GM18867 (cell line): ENCODE data around the gene CYP2R1.
"Not testable (repeated sequence)": the region's sequence is repeated elsewhere in the genome, so short reads cannot be mapped to it uniquely, and the experiment has no call there.

ENCODE experiments used
- ATAC-seq: cut with Tn5 transposase; IDR thresholded peaks from one replicate; pipeline ENCODE4 v1.9.1; 2021; ENCODE audit warnings: mild to moderate bottlenecking, moderate library complexity; ENCODE audit not compliant: unreplicated experiment

Gene CYP2R1

DNA sequence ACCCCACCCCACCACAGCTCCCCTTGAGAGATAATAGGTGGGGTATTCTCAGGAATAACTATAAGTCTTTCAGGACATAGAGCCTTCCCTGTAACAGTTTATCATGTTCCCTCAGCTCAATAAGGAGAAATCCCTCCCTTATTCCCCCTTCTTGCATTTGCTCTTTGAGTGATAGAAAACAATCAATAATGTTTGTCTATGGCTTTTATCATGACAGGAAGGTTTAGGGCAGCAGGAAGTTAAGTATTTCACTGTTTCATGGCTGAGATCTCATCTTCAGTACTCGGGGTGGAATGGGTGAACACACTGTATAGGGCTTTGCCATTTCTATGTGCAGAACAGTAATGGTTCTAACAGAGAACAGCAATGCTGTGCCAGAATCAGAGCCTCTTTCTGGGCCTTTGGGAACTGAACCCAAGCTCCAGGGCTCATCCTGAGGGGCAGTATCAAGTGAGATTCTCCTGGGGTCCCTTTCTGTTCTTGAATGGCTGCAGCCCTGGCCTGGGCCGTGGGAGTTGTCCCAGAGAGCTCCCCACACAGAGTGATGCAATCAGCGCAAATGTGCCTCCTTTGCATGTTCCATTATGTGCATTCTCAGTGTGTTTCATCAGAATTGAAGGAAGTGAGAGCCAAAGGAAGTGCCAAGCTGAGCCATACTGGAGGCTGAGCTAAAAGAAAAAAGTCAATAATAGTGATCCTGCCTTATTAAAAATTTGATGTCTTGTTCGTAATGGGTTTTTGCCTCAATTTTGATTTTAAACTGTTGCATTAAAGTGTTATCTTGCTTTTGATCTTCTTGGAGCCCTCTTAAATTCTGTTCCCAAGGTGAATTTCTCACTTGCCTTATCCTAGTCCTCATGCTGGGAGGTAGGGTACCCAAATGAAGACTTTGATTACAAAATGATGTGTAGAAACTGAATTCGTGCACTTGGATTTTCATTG lies 2.9 kb upstream of the CYP2R1 start:
- no peak for ATAC-seq

DNA sequence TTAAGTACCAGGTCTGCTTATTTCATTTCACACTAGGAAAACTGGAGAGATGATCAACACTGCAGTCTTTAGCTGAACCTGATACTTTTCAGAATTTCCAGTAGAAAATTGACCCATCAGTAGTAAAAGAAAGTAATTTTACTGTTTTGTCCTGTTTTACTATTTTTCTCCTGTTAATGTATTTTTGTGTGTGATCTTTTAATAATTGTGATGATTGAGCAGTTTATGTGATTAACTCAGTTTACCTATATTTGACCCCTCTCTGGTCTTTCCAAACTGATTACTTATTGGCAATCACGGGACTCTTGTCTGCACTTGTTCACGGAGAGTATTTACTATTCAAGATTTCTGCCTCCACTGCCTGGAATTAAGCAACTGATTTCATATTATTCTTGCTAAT lies 546 bp upstream of the CYP2R1 start:
- no peak for ATAC-seq

DNA sequence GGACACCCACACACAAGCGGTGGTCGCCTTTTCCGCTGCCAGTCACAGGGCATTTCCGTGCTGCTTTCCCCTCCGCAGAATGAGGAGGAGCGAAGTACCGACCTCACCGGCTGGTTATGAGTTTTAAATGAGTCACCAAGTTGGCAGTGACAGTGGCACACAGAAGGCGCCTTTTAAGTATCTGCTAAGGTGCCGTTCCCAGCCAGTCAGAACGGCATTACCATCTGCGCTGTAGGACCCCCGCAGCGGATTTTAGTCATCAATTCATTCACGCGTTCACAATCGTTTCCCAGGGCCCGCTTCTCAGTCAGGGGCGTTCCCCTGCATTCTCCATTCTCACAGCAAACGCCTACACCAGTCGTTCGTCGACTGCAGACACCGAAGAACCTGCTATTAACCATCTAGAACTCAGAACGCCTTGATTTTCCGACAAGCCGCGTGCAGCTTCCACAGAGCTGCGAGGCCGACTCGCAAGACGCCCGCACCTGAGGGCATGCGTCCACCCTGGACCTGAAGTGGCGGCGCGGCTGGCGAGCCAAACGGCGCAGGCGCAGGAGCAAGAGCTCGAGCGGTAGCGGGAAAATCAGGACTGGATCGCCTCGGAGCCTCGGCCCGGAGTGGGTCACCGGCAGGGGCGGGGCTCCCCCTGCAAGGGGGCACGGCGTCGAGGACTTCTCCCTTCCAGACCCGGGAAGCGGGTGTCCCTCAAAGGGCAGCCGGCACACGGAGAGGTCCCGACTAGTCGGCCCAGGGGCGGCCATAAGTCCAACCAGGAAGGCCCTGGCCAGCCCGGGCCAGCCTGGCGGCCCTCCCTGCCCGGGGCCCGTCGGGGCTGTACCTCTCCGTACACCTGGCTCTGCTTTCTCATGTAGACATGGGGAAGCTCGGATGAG lies 642 bp downstream of the CYP2R1 start:
- peak; percentile 54 for ATAC-seq

DNA sequence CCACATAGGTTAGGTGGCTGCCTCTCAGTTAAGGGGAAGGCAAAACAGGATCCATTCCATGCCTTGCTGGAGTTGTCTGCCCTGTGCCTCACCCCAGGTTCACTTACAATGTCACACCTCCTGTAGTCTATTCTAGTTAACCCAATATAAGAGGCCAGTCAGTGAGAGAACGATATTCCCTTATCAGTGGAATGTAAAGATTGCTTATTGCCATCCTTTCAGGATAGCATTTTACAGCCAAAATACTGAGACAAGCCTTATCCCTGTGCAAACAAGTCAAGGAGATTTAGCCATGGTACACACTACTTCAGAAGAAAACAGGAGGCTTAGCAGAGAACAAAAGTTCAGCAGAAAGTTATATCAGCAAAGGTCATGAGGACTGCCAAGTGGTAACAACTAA lies 5.5 kb downstream of the CYP2R1 start:
- ATAC-seq: no peak

DNA sequence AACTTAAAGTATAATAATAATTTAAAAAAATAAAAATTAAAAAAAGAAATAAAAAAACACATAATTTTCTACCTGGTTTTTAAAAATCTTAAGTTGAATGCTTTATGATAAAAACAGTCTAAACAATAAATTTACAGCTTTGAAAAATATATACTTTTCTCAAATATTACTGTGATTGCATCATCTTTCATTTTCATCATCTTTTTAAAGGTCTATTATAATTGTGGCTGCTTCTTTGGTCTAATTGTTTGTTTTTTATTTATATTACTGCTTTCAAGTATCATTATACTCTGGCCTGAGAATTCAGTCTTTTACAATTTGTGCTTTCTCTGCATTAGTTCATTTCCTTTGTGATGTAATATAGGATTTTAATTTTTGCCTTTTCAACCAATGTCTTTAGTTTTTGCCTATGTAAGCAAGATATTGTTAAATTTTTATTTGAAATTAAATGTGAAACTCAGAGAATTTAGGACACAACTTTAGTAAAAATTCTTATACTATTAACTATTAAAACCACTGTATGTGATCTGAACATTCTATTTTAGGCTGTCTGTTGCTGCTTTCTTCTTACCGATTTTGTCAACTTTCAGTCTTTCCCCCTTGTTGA lies 7.3 kb downstream of the CYP2R1 start:
- no peak for ATAC-seq

DNA sequence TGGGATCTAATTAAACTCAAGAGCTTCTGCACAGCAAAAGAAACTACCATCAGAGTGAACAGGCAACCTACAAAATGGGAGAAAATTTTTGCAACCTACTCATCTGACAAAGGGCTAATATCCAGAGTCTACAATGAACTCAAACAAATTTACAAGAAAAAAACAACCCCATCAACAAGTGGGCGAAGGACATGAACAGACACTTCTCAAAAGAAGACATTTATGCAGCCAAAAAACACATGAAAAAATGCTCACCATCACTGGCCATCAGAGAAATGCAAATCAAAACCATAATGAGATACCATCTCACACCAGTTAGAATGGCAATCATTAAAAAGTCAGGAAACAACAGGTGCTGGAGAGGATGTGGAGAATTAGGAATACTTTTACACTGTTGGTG lies 8.3 kb downstream of the CYP2R1 start:
- not testable (repeated sequence) for ATAC-seq

DNA sequence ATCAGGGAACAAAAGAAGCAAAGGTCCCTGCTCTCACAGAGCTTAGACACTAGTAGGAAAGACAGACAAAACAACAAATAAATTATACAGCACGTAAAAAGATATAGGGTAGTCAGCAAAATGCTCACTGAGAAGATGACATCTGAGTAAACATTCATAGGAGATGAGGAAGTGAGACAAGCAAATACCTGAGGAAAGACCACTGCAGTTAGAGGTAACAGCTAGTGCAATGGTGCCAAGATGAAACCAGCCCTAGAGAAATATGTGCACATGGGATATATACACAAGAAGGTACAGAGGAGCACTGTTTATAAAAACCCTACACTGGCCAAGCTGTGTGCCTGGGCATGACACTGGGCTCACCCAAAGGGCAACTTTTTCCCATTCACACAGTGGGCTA lies 9.8 kb downstream of the CYP2R1 start:
- no peak for ATAC-seq

DNA sequence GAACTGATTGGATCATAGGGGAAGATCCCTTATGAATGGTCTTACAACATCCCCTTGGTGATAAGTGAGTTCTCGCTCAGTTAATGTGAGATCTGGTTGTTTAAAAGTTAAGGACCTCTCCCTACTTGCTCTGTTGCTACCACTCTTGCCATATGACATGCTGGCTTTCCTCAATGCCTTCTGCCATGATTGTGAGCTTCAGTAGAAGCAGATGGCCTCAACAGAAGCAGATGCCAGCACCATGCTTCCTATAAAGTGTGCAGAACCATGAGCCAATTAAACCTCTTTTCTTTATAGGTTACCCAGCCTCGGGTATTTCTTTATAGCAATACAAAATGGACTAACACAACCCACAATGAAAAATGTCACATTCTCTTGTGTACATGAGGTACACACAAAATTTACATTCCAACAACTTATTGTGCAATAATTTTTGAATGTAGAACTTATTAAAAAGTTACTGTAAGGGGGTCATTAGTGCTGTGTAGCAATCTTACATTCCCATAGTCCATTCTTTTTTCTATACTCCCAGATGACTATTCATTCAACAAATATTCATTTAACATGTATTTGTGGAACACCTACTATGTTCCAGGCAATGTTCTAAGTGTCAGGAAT lies 10.3 kb downstream of the CYP2R1 start:
- ATAC-seq: no peak

DNA sequence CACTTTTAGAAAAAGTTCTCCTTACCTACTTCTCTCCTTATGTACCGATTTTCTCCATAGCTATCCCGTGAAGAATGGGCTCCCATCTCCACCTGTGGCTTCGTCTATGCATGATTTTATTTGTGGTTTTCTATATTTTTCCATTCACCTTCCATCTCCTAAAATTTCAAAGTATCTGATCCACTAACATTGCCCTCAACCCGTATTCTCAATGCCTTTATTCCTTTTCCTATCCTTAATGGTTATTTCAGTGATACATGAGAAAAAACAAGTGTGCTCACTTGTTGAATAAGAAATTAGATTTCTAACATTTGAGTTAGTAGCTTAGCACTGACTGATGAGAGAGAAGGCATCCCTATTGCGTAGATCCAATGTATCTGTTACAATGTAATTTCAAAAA lies 16.9 kb downstream of the CYP2R1 start:
- no peak for ATAC-seq

DNA sequence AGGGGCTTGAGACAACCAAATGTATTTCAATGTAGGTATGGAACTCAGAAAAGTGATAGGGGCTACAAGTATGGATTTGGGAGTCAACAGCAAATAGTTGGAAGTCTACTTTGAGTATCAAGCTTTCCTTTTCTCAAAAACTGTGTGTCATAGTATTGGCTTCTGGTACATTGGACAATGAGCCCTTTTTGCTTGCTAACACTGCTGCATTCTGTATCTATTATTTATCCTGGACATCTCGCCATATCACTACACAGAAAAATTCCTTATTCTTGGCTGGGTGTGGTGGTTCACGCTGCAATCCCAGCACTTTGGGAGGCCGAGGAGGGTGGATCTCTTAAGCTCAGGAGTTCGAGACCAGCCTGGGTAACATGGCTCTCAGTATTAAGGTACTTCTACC lies 18.4 kb downstream of the CYP2R1 start:
- no peak for ATAC-seq

DNA sequence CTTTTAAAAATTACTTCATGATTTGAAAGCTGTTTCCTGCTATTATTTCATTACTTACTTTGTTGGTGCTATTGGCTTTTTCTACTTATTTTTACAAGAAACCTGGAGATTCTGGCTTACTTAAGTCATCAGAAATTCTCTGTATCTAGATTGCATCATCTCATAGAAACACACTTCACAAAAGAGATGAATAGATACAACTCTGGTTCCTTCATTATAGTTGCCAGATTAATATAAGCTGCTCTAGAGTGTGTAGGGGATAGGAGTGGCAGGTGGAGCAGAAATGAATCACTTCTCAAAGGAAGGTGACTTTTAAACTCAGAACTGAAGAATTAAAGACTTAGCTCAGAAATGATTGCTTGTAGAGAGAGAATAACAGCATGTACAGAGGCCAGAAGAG lies 20.0 kb downstream of the CYP2R1 start:
- ATAC-seq: no peak

DNA sequence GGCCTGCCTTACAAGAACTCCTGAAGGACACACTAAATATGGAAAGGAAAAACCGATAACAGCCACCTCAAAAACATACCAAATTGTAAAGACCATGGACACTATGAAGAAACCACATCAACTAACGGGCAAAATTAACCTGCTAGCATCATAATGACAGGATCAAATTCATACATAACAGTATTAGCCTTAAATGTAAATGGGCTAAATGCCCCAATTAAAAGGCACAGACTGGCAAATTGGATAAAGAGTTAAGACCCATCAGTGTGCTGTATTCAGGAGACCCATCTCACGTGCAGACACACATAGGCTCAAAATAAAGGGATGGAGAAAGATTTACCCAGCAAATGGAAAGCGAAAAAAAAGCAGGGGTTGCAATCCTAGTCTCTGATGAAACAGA lies 28.3 kb downstream of the CYP2R1 start:
- not testable (repeated sequence) for ATAC-seq

DNA sequence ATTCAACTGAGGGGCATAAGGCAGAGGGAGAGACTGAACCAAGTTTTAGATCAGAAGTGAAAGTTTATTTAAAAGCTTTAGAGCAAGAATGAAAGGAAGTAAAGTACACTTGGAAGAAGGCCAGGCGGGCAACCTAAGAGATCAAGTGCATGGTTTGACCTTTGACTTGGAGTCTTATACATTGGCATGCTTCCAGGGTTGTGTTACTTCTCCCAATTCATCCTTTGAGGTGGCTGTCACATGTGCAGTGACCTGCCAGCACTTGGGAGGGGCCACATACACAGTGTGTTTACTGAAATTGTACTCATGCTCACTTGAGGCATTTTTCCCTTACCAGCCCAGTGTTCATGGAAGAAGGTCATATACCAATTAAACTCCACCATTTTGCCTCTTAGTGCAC lies 30.4 kb downstream of the CYP2R1 start:
- no peak for ATAC-seq

DNA sequence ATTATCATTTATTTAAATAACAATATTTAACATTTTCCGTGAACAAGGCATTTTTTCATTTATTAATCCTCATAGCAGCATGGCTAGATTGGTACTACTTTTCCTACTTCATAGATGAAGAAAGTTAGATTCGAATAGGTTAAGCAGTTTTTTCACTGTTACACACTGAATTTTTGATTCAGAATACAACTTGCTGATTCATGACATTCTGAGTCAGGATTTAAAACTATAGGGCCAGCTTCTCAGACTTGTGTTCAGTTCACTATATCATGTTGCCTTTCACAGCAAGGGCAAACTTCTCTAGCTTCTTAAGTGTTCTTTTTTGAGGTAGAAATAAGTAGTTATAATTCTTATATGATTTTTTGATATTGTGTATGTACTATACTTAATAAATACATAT lies 31.5 kb downstream of the CYP2R1 start:
- ATAC-seq: no peak

DNA sequence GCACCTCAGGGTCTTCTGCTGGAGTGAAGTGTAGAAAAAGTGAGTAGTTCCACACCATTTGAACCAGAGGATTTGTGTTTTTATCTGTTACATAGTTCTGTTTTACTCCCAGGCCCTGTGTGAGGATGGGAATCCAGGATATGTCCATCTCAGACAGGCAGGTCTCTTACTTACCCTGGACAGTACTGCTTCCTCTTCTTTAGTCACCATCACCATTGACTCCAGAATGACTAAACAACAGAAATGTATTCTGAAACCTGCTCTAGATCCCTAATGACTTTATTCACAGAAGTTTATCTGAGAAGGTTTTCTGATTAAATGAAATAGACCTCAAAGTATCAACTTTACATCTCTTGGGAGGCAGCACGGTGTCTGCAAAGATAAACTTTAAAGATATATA lies 33.6 kb downstream of the CYP2R1 start:
- ATAC-seq: no peak

DNA sequence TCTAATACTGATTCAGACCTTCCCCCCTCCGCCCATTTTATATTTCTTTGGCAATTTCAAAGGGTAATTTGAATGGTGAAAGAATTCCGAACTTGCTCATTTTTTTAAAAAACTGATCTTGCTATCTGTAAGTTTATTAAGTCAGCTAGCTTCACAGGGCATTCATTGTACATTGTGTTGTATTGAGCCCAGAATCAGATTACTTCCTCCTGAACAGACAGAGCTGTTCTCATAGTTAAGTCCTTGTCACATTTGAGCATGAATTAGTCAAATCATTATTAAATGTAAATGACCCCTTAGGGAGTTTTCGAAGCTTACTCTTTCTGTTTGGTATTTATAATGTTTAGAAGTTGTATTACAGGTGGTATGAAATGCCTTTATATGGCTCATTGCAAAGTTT lies 34.4 kb downstream of the CYP2R1 start:
- no peak for ATAC-seq

DNA sequence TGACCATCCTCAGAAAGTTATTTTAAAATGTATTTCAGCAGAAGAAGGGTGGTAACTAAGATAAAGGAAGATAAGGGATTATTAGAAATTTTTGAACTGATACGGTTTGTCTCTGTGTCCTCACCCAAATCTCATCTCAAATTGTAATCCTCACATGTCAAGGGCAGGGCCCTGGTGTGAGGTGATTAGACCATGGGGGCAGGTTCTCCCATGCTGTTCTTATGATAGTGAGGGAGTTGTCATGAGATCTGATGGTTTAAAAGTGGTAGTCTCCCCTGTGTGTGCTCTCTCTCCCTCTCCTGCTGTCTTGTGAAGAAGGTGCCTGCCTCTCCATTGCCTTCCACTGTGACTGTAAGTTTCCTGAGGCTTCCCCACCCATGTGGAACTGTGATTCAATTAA lies 36.1 kb downstream of the CYP2R1 start:
- no peak for ATAC-seq

DNA sequence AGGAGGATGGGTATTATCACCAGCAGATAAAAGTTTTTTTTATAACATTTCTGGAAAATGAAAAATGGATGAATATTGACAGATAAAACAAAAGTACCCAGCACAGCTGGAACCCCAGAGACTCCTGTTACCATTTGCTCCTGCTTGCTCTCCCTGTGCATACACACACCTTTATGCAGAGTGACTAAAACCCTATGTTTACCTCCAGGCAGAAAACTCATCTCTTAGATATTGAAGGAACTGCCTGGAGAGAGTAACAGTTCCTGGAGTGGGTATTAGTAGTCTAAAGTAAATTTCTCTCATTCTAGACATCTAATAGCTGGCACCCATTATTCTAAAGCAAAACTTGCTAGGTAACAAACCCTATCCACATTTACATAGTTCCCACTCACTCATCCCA lies 38.0 kb downstream of the CYP2R1 start:
- ATAC-seq: no peak

DNA sequence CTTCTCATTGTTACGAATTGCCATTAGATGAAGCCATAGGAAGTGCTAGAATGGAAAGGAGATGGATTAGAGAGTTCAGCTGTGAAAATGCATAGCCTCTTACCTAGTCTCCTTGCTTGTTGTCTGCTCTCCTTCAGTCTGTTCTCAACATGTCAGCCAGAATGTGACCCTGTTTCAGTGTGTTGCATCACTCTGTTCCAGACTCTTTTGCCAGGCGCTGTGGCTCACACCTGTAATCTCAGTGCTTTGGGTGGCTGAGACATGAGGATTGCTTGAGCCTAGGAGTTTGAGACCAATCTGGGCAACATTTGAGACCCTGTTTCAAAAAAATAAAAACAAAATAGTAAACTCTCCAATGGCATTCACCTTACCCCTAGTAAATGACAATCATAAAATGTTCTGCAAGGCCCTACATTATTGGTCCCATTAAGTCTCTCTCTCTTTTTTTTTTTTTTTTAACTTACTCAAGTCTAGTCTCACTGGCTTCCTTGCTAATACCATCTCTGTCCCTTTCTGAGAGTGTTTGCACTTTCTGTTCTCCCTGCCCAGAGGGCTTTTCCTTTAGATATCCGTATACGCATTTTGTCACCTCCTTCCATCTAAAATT lies 39.4 kb downstream of the CYP2R1 start:
- ATAC-seq: no peak

DNA sequence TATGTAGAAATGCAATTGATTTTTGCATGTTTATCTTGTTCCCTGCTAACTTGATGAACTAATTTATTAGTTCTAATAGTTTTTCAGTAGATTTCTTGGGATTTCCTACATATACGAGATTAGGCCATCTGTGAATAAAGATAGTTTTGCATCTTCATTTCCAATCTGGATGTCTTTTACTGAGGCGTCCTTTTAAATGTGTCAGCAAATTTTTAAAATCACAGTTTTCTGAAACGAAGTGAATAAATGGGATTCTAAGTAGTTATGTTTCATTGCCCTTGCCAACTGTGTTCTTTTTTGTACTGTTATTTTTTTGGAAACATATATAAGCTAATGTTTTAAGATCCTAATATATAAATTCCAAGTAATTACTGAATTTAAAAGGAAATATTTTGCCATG lies 50.0 kb downstream of the CYP2R1 start:
- no peak for ATAC-seq
